PC-3 (cell line): ENCODE data around the gene APCDD1. TPM values are rescaled to one million over a fixed set of nuclear protein-coding genes. Genes with fewer than 3 reads are reported as not detected.
"Not testable (repeated sequence)": the region's sequence is repeated elsewhere in the genome, so short reads cannot be mapped to it uniquely, and the experiment has no call there.

ENCODE experiments used
- ATAC-seq: fragments of 200-7000 bp; cut with Tn5 transposase; 2 replicates; pipeline ENCODE4 v1.9.1; 2020; ENCODE audit warnings: mild to moderate bottlenecking, moderate library complexity
- BruUV-seq: library from RNA; stranded (reverse); fragments of 400-500 nt; replicated peaks from 2 replicates; lab custom pipeline; 2021; lab: Mats Ljungman, UMichigan
- CTCF ChIA-PET: fragments of 300-600 bp; sonication (Branson Sonifier 250); formaldehyde crosslinking; loops from one replicate; lab custom pipeline; 2022; ENCODE audit warnings: antibody characterized with exemption; lab: Charles Lee
- POLR2A ChIA-PET: fragments of 300-600 bp; sonication (Branson Sonifier 250); formaldehyde crosslinking; loops from one replicate; lab custom pipeline; 2022; ENCODE audit warnings: antibody characterized with exemption; ENCODE audit not compliant: unreplicated experiment; lab: Charles Lee
- DNase-seq: peaks from one replicate; pipeline ENCODE4 v3.0.0-alpha.2; 2015
- H2AFZ ChIP-seq: fragments of 300-600 bp; sonication (generic); 2 replicates; pipeline ENCODE4 v1.6.0; 2016; ENCODE audit warnings: antibody characterized with exemption, low read length
- H3F3A ChIP-seq: fragments of 300-600 bp; sonication (generic); one replicate; pipeline ENCODE4 v1.6.0; 2017; ENCODE audit warnings: antibody characterized with exemption, low read length, control low read depth, mild to moderate bottlenecking; ENCODE audit not compliant: unreplicated experiment
- H3K27ac ChIP-seq: fragments of 300-600 bp; sonication (generic); 2 replicates; pipeline ENCODE4 v1.5.1; 2016; ENCODE audit warnings: mild to moderate bottlenecking, low read length
- H3K27me3 ChIP-seq: fragments of 300-600 bp; sonication (generic); 2 replicates; pipeline ENCODE4 v1.6.1; 2016; ENCODE audit warnings: low read length, mixed read lengths
- H3K36me3 ChIP-seq: fragments of 300-600 bp; sonication (generic); 2 replicates; pipeline ENCODE4 v1.6.1; 2016; ENCODE audit warnings: low read depth, mixed run types, low read length, mixed read lengths
- H3K4me1 ChIP-seq: fragments of 300-600 bp; sonication (generic); 2 replicates; pipeline ENCODE4 v1.5.1; 2016; ENCODE audit warnings: low read length; ENCODE audit not compliant: insufficient read depth
- H3K4me2 ChIP-seq: fragments of 300-600 bp; sonication (generic); 2 replicates; pipeline ENCODE4 v1.6.0; 2016; ENCODE audit warnings: low read length
- H3K4me3 ChIP-seq: fragments of 300-600 bp; sonication (generic); 2 replicates; pipeline ENCODE4 v1.5.1; 2016; ENCODE audit warnings: mild to moderate bottlenecking, low read length, mixed read lengths
- H3K79me2 ChIP-seq: fragments of 300-600 bp; sonication (generic); 2 replicates; pipeline ENCODE4 v1.6.1; 2017; ENCODE audit warnings: low read length, mixed read lengths
- H3K9ac ChIP-seq: fragments of 300-600 bp; sonication (generic); 2 replicates; pipeline ENCODE4 v1.6.0; 2016; ENCODE audit warnings: mild to moderate bottlenecking, low read length
- H3K9me2 ChIP-seq: fragments of 300-600 bp; sonication (generic); replicated peaks from 2 replicates; pipeline ENCODE4 v1.6.1; 2016; ENCODE audit warnings: mixed run types, low read length, mixed read lengths
- H3K9me3 ChIP-seq: fragments of 300-600 bp; sonication (generic); 2 replicates; pipeline ENCODE4 v1.6.1; 2016; ENCODE audit warnings: low read length, mixed read lengths
- H4K20me1 ChIP-seq: fragments of 300-600 bp; sonication (generic); 2 replicates; pipeline ENCODE4 v1.6.1; 2016; ENCODE audit warnings: low read length, mixed read lengths
- CTCF ChIP-seq: fragments of 300-600 bp; sonication (generic); conservative IDR thresholded peaks from 2 replicates; pipeline ENCODE4 v1.5.1; 2017; ENCODE audit warnings: antibody characterized with exemption, low read depth, mild to moderate bottlenecking, low read length
- EZH2 ChIP-seq: fragments of 300-600 bp; sonication (generic); IDR thresholded peaks from one replicate; pipeline ENCODE4 v1.6.1; 2017; ENCODE audit warnings: antibody characterized with exemption, mild to moderate bottlenecking, low read length; ENCODE audit not compliant: unreplicated experiment
- EZH2phosphoT487 ChIP-seq: fragments of 300-600 bp; sonication (generic); IDR thresholded peaks from 2 replicates; pipeline ENCODE4 v1.6.1; 2018; ENCODE audit warnings: mild to moderate bottlenecking, antibody characterized with exemption, low read length, borderline replicate concordance
- intact Hi-C: fragments of 100-400 bp; cut with micrococcal nuclease; formaldehyde crosslinking; loops from 2 replicates; pipeline ENCODE4 v1.9.0; 2023
- total RNA-seq: library from RNA; depleted of rRNA; stranded (reverse); fragments of >200 nt; gene quantifications from 2 replicates; pipeline ENCODE4 v1.2.3, GENCODE V29; 2014; rRNA removed

APCDD1 gene
- total RNA-seq, 1 experiment from 2014 or later: not detected

GRCh38 chr18:10537765-10538164 lies 83.3 kb downstream of the APCDD1 start:
- H3K4me3 ChIP-seq: no peak overlapping the region
- peaks cover 20% of the 10 kb centered on the region for H3K36me3 ChIP-seq
- no peaks in the 10 kb centered on the region for H3K27me3 ChIP-seq
- ATAC-seq (no peak), DNase-seq (no peak)
- no peak overlapping the region for H3K4me2 ChIP-seq
- BruUV-seq: no TSS peak
- no peak for TF ChIP-seq EZH2
- no peak for TF ChIP-seq EZH2phosphoT487
- no peak for TF ChIP-seq CTCF
- no peak overlapping the region for H3K9ac ChIP-seq
- H2AFZ ChIP-seq: no peak overlapping the region
- intact Hi-C loops: no loop called here
- H3K9me2 ChIP-seq: no peaks in the 10 kb centered on the region
- H3K79me2 ChIP-seq: peaks cover 11% of the 10 kb centered on the region; the same call in 1 of the 2 replicates
- H3K9me3 ChIP-seq: no peaks in the 10 kb centered on the region
- ChIA-PET POLR2A (no interaction called here), CTCF (interaction anchor here (0.6 kb wide), 1 partner anchor 23 kb away, joined by 3 read pairs; no protein-coding TSS in a partner anchor)
- no peak overlapping the region for H3K27ac ChIP-seq
- peaks cover 10% of the 10 kb centered on the region for H3K4me1 ChIP-seq
- H4K20me1 ChIP-seq: no peaks in the 10 kb centered on the region
- no peaks in the 10 kb centered on the region for H3F3A ChIP-seq

GRCh38 chr18:10539124-10539523 lies 84.7 kb downstream of the APCDD1 start:
- BruUV-seq, intact Hi-C loops, H3F3A ChIP-seq, H4K20me1 ChIP-seq, H2AFZ ChIP-seq, H3K27ac ChIP-seq, H3K9me2 ChIP-seq, POLR2A ChIA-PET, H3K79me2 ChIP-seq, ATAC-seq, CTCF ChIA-PET, H3K9ac ChIP-seq, H3K9me3 ChIP-seq, H3K4me3 ChIP-seq, H3K4me2 ChIP-seq, DNase-seq, H3K27me3 ChIP-seq: not testable (repeated sequence)
- H3K4me1 ChIP-seq: peaks cover 10% of the 10 kb centered on the region
- peaks cover 23% of the 10 kb centered on the region for H3K36me3 ChIP-seq

Other genes with a start within 250 kb of the APCDD1 start
- gene NAPG, start 71.4 kb downstream of the APCDD1 start, total RNA-seq: 24.0 and 24.7 TPM in 2 replicates